ENCODE measurements around the gene RAD50.
"Not testable (repeated sequence)": the region's sequence is repeated elsewhere in the genome, so short reads cannot be mapped to it uniquely, and the experiment has no call there.

The RAD50 gene

DNA sequence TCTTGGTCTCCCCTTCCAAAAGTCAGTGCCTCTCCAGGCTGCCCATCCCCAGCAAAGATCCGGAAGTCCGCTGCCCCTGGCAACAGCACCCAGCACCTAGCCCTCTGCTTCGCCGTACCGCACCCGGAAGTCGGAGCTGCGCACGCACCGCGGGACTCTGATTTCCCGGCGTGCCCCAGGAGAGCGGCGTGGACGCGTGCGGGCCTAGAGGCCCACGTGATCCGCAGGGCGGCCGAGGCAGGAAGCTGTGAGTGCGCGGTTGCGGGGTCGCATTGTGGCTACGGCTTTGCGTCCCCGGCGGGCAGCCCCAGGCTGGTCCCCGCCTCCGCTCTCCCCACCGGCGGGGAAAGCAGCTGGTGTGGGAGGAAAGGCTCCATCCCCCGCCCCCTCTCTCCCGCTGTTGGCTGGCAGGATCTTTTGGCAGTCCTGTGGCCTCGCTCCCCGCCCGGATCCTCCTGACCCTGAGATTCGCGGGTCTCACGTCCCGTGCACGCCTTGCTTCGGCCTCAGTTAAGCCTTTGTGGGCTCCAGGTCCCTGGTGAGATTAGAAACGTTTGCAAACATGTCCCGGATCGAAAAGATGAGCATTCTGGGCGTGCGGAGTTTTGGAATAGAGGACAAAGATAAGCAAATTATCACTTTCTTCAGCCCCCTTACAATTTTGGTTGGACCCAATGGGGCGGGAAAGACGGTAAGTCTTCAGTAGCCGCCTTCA lies at the start of gene RAD50:
RAD50 (plus strand) TSS at position 215 of the 715 bp plus-strand sequence; CDS start at position 563, 348 bp downstream.
- DNase-seq = peak; percentile 82

DNA sequence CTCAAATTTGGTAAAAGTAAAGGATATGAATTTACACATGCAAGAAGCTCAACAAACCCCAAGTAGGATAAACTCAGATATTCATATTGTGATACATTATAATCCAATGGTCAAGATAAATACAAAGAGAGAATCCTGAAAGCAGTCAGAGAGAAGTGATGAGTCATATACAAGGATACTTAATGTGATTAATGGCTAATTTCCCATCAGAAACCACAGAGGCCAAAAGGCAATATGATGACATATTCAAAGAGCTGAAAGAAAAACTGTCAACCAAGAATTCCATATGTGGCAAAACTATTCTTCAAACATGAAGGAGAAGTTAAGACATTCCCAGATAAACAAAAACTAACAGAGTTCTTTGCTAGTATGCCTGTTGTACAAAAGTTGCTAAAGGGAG lies 46.7 kb upstream of the RAD50 start:
- DNase-seq = no peak

DNA sequence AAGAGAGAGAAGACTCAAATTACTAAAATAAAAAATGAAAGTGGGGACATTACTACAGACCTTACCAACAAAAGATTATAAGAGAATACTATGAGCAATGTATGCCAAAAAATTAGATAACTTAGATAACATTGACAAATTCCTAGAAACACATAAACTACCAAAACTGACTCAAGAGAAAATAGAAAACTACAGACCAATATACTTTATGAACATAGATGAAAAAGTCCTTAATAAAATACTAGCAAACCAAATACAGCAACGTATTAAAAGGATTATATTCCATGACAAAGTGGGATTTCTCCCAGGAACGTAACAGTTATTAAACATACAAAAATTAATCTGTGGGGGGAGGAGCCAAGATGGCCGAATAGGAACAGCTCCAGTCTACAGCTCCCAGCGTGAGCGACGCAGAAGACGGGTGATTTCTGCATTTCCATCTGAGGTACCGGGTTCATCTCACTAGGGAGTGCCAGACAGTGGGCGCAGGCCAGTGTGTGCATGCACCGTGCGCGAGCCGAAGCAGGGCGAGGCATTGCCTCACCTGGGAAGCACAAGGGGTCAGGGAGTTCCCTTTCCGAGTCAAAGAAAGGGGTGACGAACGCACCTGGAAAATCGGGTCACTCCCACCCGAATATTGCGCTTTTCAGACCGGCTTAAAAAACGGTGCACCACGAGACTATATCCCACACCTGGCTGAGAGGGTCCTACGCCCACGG lies 43.0 kb upstream of the RAD50 start:
- DNase-seq = not testable (repeated sequence)

DNA sequence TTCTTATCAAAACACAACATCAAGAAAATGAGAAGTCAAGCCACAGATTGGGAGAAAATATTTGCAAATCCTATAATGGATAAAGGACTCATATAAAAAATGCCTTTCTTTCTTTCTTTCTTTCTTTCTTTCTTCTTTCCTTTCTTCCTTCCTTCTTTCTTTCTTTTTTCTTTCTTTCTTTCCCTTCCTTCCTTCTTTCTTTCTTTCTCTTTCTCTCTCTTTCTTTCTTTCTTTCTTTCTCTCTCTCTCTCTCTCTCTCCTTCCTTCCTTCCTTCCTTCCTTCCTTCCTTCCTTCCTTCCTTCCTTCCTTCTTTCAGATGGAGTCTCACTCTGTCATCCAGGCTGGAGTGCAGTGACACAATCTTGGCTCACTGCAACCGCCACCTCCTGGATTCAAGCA lies 34.7 kb upstream of the RAD50 start:
- DNase-seq = not testable (repeated sequence)

DNA sequence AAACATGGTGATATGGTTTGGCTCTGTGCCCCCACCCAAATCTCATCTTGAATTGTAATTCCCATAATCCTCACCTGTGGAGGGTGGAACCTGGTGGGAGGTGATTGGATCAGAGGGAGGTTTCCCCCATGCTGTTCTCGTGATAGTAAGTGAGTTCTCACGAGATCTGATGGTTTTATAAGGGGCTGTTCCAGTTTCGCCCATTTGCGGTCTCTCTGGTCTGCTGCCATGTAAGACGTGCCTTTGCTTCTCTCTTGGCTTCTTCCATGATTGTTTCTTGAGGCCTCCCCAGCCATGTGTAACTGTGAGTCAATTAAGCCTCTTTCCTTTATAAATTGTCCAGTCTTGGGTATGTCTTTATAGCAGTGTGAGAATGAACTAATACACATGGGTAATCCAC lies 31.9 kb upstream of the RAD50 start:
- DNase-seq = not testable (repeated sequence)

DNA sequence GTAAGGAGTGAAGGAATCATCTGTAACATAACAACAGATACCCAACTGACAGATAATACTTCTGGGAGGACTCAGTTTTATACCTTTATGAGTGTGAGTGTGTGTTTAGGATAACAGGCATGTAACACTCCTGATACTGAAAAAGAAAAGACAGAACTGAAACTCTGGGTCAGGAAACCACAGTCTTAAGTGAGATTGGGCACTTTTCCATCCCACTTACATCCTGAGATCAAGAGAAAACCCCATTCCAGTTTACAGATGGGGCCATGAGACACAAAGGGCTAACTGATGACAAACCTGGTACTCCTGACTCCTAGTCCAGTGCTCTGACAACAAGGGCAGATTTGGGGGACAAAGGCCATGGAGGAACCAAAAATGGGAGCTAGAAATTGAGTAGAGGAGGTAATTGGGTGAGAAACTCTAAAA lies 31.5 kb upstream of the RAD50 start:
- no peak for DNase-seq

DNA sequence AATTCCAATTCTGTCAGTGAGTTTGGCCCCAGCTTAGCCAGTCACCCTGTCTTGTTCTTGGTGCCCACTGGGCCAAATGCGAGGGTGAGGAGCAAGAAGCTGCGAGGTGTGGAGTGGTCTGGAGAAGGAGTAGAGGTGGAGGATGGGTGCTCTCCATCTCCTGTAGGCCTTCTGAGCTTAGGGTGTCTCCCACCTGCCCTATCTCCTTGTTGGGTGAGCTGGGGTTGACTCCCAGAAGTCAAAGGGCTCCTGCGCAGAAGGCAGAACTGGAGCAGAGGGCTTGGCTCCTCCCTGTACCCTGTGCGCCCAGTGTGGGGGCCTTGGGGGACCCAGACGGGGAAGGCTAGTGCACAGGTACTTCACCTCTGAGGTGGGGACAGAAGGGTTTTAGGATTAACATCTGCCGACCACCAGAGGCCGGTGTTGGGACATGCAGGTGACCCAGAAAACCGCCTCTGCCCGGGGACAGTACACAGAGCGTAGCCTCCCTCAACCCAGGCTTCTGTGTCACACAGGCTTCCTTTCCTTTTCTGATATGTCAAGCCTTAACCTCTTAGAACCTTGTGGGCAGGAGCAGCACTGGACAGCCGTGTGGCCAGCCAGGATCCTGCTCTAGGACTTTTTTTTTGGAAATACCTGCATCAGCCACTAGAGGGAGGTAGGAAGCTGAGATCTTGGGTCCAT lies 30.3 kb upstream of the RAD50 start:
- DNase-seq = peak; percentile 11 to 42

DNA sequence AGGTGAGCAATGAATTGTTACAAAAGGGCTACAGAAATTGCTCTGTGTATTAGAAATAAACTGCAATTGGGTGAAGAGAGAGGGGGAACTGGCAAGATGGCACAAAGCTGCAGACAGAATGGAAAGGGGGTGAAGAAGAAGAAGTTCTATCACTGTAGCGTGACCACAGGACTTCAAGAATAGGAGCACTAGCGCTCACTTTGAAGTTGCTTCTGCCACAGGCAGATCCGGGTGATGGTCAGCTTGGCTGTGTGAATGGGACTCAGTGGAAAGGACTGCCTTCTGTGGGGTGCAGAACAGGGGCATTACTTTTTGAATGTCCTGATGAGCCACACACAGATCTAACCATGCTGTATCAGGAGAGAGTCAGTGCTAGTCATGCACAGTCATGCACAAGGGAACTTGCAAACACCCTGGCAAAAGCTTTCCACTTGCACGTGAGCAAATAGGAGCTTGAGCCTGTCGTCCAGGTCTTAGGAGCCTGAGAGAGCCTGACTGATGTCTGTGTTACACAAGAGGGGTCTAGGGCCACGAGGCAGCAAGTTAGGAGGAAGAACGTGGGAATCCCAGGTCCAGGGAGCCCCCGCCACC lies 29.7 kb upstream of the RAD50 start:
- DNase-seq = no peak

DNA sequence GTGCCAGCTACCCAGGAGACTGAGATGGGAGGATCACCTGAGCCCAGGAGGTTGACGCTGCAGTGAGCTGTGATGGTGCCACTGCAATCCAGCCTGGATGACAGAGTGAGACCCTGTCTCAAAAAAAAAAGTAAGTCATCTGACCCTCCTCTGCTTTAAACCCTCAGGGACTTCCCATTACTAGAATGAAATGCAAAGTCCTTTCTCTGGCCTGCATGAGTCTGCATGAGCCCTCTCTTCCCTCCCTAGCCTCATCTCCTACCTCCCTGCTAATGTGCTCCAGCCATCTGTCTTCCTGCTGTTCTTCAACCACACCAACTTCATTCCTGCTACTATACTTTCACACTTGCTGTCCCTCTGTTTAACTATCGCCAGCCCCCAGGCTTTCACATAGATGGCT lies 28.8 kb upstream of the RAD50 start:
- DNase-seq = no peak

DNA sequence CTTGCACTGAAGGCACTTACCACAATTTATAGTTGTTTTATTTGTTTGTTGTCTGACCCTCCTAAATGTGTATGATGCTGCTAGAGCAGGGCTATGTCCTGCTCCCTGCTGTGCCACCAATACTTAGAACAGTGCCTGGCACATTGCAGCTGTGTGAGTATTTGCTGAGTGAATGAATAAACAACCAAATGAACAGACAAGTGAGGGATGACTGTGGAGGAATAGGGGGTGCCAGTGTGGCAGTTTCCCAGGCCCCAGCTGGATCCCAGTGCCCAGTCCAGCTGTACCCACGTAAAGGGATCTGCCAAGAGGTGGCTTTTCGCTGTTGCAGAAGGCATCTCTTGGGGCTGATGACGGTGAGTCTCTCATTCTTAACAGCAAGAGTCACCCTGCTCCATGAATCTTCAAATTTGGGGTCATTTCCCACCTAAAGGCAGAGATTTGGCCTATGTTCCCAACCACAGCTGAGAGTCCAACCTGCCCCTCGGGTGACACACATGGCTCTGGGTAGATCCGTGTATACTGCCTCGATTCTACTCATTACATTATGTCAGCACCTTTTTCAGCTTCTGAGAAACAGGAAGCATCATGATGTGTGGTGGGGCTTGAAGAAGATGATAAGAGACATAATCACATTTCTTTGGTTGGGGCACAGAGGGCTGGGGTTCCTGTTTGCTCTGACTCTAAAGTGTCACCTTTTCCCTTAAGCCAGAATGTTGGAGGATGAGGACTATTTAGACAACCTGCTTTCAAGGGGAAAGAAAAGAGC lies 27.7 kb upstream of the RAD50 start:
- DNase-seq = no peak

DNA sequence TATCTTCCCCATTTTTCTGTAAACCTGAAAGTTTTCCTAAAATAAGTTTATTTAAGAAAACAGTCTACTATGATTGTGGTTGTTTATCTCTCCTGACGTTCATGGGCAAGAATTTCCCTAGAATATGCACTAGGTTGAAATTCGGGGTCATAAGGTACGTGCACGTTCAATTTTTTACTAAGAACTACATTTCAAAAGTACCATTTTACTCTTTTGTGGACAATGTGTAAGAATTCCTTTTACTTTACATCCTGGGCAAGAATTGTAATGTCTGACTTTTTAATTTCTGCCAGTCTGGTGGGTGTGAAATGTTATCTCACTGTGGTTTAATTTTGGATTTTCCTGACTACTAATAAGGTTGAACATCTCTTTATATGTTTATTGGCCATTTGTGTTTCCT lies 25.8 kb upstream of the RAD50 start:
- no peak for DNase-seq

DNA sequence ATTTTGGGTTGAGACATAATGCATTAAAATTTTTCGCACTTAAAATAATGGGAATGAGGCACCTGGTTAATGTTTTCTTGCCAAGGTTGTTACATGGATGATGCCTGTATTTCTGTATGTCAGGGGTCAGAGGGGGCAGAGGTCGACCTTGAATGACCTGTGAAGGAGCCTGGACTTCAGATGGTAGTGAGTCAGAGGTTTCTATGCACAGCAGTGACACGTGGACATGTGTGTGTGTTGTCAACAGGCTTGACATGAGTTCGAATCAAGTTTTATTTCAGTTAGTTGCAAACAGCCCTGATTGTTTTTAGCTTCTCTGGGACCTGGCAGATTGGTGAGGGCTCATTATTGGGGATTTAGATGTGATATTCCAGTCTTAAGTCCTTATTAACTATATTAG lies 17.1 kb upstream of the RAD50 start:
- no peak for DNase-seq

DNA sequence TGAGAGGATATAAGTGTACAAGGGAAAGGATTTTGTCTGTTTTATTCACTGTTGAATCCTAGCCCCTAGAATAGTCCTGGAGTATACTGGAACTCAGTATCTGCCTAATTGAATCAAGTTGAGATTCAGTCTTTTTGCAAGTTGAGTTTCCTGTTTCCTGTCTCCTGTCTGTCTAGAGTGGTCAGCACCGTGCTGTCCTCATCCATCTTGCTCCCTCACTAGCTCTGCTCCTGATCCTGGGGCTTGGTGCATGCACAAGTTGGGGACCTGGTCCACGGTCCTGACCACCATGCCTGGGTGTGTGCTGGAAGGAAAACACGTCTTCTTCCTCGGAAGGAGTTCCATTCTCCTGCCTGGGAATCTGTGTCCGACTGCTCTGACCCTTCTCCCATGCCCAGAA lies 16.6 kb upstream of the RAD50 start:
- no peak for DNase-seq

DNA sequence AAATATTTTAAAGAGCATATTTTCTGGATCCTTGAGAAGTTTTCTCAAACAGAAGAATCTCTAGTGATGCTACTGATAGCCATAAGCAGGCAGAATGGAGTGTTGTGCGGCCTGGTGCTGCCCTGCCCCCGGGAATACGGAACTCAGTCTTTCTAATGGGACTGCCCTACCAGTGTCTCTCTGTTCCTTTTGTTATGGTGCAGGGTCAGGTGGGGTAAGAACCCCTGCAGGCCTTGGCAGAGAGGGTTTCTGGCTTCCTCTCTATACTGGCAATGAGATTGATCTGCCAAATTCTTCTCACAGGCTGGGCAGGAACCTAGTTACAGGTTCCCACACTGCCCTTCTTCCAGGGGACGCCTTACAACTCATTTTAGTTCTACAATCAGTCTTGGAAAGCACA lies 16.0 kb upstream of the RAD50 start:
- no peak for DNase-seq

DNA sequence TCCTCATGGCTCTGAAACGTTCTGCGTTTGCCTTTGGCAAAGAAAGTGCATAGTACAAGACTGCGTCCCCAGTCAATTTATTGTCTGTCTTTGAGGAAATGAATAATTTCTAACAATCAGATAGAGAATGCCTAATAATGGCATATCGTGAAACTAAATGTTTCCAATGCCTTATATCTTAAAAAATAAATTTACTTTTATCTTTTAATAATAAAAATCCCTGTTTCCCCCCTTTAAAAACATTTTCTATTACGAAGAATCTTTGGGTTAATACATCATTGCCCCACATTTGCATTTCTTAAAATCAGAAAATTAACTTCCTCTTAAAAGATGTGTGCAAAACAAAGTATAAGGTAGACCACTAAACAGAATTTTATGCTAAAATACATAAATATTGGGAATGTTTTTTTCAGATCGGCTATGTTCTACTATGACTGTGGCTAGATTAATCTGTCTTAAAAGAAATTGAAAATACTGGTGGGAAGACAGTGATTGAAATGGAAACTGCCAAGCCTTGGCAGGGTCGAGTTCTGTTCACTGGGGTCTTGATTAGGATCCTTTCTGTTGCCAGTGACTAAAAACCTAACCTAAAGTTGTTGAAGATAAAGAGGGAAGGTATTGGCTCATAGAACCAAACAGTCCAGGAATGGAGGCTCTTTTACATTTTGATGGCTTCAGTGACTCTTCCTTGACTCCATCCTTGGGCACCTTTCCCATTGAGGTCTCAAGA lies 13.1 kb upstream of the RAD50 start, which contains the start of gene IL5:
IL5 (minus strand) TSS at position 51 of the 730 bp plus-strand sequence; CDS start at position 7, 44 bp downstream.
- DNase-seq = no peak

DNA sequence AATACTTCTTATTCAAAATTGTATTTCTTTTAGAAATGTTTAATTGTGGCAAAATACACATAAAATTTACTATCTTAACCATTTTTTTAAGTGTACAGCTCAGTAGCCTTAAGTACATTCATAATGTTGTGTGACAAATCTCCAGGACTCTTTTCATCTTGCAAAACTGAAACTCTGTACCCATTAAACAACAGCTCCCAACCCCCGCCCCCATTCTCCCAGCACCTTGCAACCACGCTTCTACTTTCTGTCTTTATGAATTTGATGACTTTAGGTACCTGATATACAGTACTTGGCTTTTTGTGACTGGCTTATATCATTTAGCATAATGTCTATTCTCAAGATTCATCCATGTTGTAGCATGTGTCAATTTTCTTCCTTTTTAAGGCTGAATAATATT lies 10.7 kb upstream of the RAD50 start:
- DNase-seq = no peak

DNA sequence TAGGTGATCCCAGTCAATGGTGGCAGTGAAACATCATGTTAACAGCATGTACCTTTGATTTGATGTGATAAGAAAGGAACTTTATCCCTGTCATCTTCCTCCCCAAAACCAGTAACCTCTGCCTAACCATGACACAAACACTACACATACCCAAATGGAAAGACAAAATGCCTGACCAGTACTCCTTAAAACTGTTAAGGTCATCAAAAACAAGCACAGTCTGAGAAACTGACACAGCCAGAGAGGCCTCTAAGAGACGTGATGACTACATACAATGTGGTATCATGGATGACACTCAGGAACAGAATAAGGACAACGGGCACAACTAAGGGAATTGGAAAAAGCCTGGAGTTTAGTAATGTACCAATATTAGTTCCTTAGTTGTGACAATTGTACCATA lies 9.5 kb upstream of the RAD50 start:
- DNase-seq = no peak

DNA sequence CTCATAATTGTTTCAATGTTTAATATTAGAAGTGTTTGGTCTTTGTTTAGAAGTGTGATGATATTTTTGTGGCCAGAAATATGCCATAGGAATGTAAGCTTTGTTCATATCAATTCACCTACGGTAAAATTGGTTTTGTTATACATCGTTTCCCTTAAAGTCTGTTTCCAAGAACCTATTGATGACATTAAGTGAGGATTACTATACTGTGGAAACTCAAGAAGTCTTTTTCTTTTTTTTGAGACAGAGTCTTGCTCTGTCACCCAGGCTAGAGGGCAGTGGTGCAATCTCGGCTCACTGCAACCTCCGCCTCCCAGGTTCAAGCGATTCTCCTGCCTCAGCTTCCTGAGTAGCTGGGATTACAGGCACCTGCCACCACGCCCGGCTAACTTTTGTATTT lies 7.9 kb upstream of the RAD50 start:
- DNase-seq = not testable (repeated sequence)

DNA sequence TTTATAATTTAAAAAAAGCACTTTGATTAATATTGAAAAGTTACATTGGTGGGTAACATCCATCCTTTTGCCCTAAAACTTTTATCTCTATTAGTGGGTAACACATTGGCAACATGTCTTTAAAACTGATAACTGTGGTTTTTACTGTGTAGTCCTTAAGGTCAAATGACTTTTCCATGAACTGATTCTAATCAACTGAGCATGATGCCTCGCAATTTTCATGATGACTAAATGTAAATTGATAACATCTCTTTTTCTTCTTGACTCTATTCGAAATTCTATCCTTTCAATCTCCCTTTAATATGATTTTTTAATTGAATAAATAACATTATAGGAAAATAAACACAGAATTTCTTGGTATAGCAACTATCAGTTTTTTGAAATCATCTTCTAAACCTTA lies 7.2 kb upstream of the RAD50 start:
- no peak for DNase-seq

DNA sequence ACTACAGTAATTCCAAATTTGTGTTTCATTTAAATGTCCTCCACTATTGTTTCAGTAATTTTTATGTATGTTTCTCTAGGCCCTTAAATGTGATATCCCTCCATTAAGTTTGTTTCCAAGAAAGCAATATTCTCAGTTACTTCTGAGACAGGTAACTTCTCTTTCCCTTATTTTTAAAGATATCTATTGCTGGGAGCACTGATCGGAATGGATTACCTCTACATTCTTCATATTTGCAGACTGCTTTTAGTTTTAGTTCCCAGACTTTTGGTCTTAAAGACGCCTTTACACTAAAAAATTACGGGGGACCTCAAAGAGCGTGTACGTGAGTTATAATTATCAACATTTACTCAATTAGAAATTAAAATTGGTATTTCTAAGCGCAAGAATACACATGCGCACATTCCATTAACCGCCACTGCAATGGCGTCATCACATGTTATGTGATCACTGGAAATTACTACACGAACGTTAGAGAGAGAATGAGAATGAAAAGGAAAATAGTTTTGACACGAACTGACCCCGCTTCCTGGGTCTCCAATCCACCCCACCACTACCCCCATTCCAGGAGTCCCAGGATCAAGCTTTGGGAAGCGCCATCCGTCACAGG lies 519 bp upstream of the RAD50 start:
- peak in 1 of 2 experiments; percentile 47 for DNase-seq

DNA sequence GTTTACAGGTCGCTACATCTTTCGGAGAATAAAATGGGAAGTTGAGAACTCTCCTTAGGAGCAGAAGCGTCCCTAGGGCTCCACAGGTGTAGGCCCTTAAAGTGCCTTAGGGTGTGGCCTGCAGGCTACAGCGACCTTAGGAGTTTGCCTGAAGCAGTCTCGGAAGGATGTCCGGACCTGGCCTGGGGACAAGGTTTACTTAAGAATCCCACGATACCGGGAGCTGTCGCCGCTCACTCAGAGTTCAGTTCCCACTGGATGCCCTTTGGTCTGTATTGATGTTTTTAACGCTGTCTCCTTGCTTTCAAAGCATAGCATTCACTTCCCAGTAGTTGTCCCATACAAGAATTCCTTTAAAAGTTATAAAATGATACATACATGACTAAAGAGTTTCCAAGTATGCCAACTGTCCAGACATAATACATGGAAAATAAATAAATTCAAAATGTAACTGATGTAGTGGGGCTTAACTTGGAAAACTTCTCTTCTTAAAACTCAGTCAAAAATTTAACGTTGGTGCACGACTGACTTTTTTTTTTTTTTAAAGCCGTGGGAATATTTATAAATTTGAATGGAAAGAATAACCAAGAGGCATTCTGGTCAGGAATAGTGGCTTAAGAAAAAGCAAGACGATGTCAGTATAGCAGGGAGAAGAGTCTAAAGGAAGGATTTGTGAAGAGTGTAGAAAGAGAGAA lies 848 bp downstream of the RAD50 start:
- DNase-seq = no peak

Measured in NCI-H1930 (cell line).